ENCODE measurements around the gene THAP6. TPM values are rescaled to one million over a fixed set of nuclear protein-coding genes. Genes with fewer than 3 reads are reported as not detected.

The THAP6 gene
- total RNA-seq, 4 donors from 2014 or later = 24.5 to 71.8 (median 28.1) TPM

DNA sequence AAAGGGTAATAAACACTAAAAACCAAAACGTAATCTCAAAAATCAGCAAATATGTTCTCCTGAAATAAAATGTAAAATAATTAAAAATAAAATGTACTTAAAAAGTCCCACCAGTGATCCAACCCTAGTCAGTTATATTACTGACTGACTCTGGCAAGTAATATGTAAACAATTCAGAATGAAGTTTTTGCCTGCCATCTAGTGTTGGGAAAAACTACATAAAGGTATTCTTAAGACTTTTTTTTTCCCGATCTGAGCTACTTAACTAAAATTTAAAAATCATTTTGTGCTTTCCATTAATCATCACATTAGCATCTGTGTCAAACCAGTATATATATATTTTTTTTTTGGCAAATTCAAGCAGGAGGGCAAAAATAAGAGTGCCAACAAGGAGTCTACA, 24.1 kb upstream of the THAP6 start:
- H3K27me3 ChIP-seq = no peaks in the 10 kb centered on the region
- no peak overlapping the region for H3K27ac ChIP-seq
- H3K9me3 ChIP-seq = no peaks in the 10 kb centered on the region
- peaks cover 0 to 52% (median 0%) of the 10 kb centered on the region in 3 donors for H3K36me3 ChIP-seq
- no peaks in the 10 kb centered on the region for H3K4me1 ChIP-seq
- TF ChIP-seq, protein P1, sequence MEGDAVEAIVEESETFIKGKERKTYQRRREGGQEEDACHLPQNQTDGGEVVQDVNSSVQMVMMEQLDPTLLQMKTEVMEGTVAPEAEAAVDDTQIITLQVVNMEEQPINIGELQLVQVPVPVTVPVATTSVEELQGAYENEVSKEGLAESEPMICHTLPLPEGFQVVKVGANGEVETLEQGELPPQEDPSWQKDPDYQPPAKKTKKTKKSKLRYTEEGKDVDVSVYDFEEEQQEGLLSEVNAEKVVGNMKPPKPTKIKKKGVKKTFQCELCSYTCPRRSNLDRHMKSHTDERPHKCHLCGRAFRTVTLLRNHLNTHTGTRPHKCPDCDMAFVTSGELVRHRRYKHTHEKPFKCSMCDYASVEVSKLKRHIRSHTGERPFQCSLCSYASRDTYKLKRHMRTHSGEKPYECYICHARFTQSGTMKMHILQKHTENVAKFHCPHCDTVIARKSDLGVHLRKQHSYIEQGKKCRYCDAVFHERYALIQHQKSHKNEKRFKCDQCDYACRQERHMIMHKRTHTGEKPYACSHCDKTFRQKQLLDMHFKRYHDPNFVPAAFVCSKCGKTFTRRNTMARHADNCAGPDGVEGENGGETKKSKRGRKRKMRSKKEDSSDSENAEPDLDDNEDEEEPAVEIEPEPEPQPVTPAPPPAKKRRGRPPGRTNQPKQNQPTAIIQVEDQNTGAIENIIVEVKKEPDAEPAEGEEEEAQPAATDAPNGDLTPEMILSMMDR (IDR thresholded peaks at IDR 0.05) = peak in 2 of 6 experiments; percentile 18 to 20
- TF ChIP-seq POLR2A (IDR thresholded peaks at IDR 0.05) = no peak
- H3K4me3 ChIP-seq = no peak overlapping the region
- DNase-seq = no peak

DNA sequence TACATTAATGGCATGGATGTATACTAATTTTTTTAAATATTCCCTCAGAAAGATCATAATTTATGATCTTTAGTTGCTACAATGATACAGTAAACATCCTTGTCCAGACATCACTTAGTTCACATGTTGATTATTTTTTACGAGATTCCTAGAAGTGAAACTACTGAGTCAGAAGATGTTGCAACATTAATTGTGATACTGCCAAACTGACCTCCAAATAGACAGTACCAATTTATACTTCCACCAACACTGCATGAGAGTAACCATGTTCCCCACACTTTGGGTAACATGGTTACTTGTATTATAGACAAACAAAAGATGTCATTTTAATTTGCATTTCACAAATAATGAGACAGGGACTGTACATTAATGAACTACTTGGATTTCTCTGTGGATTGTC, 19.7 kb upstream of the THAP6 start:
- no peaks in the 10 kb centered on the region for H3K4me1 ChIP-seq
- no peak for DNase-seq
- TF ChIP-seq, protein P1 (IDR thresholded peaks at IDR 0.05) = no peak
- TF ChIP-seq POLR2A (IDR thresholded peaks at IDR 0.05) = no peak
- no peak overlapping the region for H3K27ac ChIP-seq
- H3K9me3 ChIP-seq = no peaks in the 10 kb centered on the region
- H3K4me3 ChIP-seq = no peak overlapping the region
- H3K27me3 ChIP-seq = no peaks in the 10 kb centered on the region
- H3K36me3 ChIP-seq = peaks cover 0 to 31% (median 0%) of the 10 kb centered on the region in 3 donors

DNA sequence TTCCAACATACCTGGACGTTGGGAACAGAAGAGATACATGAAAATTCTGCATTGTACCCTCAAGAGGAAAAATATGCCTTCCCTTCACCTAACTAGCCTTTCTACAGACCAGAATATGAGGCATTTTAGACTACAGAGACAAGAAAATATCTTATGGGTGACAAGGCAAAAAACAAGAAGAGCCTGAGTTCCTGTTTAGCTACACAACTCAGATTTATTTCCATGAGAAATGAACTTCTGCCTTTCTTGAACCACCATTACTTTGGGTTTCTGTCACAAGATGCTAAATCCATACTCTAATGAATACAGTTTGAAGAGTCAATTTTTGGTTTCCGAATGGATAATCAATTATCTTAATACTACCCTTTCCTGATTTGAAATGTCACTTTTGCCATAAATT, 18.8 kb upstream of the THAP6 start:
- TF ChIP-seq, protein P1 (IDR thresholded peaks at IDR 0.05) = no peak
- TF ChIP-seq POLR2A (IDR thresholded peaks at IDR 0.05) = no peak
- DNase-seq = no peak
- H3K4me3 ChIP-seq = no peak overlapping the region
- H3K36me3 ChIP-seq = peaks cover 0 to 29% (median 0%) of the 10 kb centered on the region in 3 donors
- no peaks in the 10 kb centered on the region for H3K27me3 ChIP-seq
- H3K27ac ChIP-seq = no peak overlapping the region
- no peaks in the 10 kb centered on the region for H3K9me3 ChIP-seq
- no peaks in the 10 kb centered on the region for H3K4me1 ChIP-seq

DNA sequence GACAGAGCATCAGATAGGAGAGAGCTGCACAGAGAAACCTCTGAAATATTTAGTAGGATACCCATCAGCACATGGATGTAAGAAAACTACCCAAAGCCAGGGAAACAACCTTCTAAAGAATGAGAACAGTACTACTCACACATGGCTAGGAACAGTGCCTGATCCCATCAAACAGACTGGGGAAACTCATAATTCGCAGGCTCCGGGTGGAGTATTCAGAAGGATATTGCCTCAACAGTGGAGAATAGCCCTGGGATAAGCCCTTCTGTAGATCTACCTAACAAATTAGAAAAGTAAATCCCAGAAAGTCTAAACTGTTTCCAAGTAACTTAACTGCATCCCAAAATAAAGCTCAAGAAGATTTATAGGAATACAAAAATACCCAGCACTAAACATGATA, 17.9 kb upstream of the THAP6 start:
- TF ChIP-seq, protein P1 (IDR thresholded peaks at IDR 0.05) = no peak
- no peak for TF ChIP-seq POLR2A (IDR thresholded peaks at IDR 0.05)
- no peak overlapping the region for H3K4me3 ChIP-seq
- no peak overlapping the region for H3K27ac ChIP-seq
- peaks cover 0 to 21% (median 0%) of the 10 kb centered on the region in 3 donors for H3K36me3 ChIP-seq
- no peaks in the 10 kb centered on the region for H3K9me3 ChIP-seq
- no peaks in the 10 kb centered on the region for H3K27me3 ChIP-seq
- DNase-seq = no peak
- no peaks in the 10 kb centered on the region for H3K4me1 ChIP-seq

DNA sequence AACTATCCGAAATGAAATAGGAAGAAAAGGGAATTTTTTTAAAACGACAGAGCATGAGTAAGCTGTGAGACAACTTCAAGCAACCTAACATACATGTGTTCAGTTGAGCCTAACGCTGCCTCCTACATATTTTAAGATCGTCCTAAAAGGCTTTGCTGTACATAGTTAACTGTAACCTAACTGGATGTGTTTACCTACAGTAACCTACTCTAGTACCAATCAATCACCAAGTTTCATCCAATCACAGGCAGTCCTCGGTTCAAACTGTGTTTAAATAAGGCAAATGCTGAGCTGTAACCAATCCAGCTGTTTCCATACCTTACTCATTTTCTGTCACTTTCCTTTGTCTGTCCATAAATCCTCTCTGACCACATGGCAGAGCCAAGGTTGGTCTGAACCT, 17.1 kb upstream of the THAP6 start:
- Histone ChIP-seq H3K27me3 (no peaks in the 10 kb centered on the region), H3K4me1 (no peaks in the 10 kb centered on the region), H3K36me3 (peaks cover 0 to 26% (median 0%) of the 10 kb centered on the region in 3 donors), H3K4me3 (no peak overlapping the region), H3K9me3 (no peaks in the 10 kb centered on the region), H3K27ac (no peak overlapping the region)
- TF ChIP-seq, protein P1 (IDR thresholded peaks at IDR 0.05) = no peak
- TF ChIP-seq POLR2A (IDR thresholded peaks at IDR 0.05) = no peak
- no peak for DNase-seq

DNA sequence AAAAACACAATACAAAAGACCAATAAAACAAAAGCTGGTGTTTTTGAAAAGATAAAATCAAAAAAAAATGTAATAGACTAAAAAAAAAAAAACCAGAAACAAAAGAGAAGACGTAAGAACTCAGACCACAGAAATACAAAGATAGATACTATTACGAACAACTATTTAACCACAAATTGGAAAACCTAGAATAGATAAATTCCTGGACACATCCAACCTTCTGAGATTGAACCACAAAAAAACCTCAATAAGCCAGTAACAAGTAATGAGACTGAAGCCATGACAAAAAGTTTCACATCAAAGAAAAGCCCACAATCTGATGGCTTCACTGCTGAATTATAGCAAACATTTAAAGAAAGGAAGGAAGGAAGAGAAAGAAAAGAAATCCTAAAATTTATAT, 16.2 kb upstream of the THAP6 start:
- Histone ChIP-seq H3K4me1 (no peaks in the 10 kb centered on the region), H3K9me3 (no peaks in the 10 kb centered on the region), H3K36me3 (peaks cover 0 to 35% (median 0%) of the 10 kb centered on the region in 3 donors), H3K27ac (no peak overlapping the region), H3K27me3 (no peaks in the 10 kb centered on the region), H3K4me3 (no peak overlapping the region)
- DNase-seq = no peak
- TF ChIP-seq POLR2A (IDR thresholded peaks at IDR 0.05) = no peak
- TF ChIP-seq, protein P1 (IDR thresholded peaks at IDR 0.05) = no peak
